ENCODE results near the gene PVRIG. TPM values are rescaled to one million over a fixed set of nuclear protein-coding genes. Genes with fewer than 3 reads are reported as not detected.
"Not testable (repeated sequence)": the region's sequence is repeated elsewhere in the genome, so short reads cannot be mapped to it uniquely, and the experiment has no call there.

The PVRIG gene
- total RNA-seq, 1 donor from 2014 or later: 1.7 TPM

DNA sequence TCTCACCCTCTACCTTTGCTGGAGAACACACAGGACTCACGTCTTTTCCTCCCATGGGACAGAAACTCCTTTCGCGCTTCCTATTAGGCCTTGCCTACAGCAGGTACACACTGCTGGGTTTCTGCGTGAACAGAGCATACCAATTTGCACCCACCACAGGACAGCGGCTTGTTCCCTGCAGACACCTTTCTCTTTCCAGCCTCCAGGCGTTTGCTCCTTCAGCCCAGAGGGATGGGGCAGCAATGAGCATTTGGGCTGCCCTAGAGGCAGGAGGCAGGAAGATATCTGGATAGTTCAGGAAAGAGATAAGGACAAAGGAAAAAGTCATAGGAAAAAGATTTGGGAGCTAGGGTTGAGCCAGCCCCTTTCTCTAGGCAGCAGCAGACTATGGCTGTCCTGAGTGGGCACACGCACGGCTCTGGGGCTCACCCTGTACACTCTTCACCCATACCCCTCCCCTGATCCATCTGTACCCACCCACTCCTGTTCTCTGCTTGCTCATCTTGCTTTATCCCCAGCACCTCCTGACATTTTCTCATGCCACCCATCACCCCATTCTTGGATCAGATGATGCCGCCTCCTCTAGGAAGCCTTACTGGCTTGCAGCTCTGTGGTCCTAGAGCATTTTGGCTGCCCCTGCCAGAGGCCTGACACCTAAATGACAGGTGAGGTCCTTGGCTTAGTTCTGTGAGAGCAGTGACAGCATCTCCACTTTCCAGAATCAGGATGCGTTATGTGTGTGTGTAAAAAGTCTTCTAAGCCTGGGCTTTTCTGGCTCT is 47.0 kb downstream of the PVRIG start:
- intact Hi-C loops (cut with DNase I): no loop called here
- TF ChIP-seq, protein P1, sequence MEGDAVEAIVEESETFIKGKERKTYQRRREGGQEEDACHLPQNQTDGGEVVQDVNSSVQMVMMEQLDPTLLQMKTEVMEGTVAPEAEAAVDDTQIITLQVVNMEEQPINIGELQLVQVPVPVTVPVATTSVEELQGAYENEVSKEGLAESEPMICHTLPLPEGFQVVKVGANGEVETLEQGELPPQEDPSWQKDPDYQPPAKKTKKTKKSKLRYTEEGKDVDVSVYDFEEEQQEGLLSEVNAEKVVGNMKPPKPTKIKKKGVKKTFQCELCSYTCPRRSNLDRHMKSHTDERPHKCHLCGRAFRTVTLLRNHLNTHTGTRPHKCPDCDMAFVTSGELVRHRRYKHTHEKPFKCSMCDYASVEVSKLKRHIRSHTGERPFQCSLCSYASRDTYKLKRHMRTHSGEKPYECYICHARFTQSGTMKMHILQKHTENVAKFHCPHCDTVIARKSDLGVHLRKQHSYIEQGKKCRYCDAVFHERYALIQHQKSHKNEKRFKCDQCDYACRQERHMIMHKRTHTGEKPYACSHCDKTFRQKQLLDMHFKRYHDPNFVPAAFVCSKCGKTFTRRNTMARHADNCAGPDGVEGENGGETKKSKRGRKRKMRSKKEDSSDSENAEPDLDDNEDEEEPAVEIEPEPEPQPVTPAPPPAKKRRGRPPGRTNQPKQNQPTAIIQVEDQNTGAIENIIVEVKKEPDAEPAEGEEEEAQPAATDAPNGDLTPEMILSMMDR (IDR thresholded peaks at IDR 0.05): no peak
- TF ChIP-seq POLR2AphosphoS5 (IDR thresholded peaks at IDR 0.05; ENCODE audit: insufficient read depth in 1 of 2, low read depth in 1 of 2): no peak
- TF ChIP-seq POLR2A (IDR thresholded peaks at IDR 0.05): no peak
- H3K36me3 ChIP-seq: no peaks in the 10 kb centered on the region
- no peak overlapping the region for H3K27ac ChIP-seq
- no peak for DNase-seq (ENCODE audit: extremely low spot score in 2 of 2)
- H3K9me3 ChIP-seq: no peaks in the 10 kb centered on the region
- H3K4me3 ChIP-seq: no peak overlapping the region
- H3K4me1 ChIP-seq: peaks cover 15% of the 10 kb centered on the region
- H3K27me3 ChIP-seq: no peaks in the 10 kb centered on the region

- TF ChIP-seq POLR2A (IDR thresholded peaks at IDR 0.05) (no peak), POLR2AphosphoS5 (IDR thresholded peaks at IDR 0.05; ENCODE audit: insufficient read depth in 1 of 2, low read depth in 1 of 2) (no peak)
- TF ChIP-seq, protein P1 (IDR thresholded peaks at IDR 0.05): no peak
- Histone ChIP-seq H3K36me3 (no peaks in the 10 kb centered on the region), H3K4me1 (peaks cover 20% of the 10 kb centered on the region), H3K4me3 (no peak overlapping the region), H3K9me3 (no peaks in the 10 kb centered on the region), H3K27ac (no peak overlapping the region), H3K27me3 (no peaks in the 10 kb centered on the region)
- intact Hi-C loops (cut with DNase I): no loop called here
- no peak for DNase-seq (ENCODE audit: extremely low spot score in 2 of 2)
Measured at GRCh38 chr7:100267648-100268047, 47.9 kb downstream of the PVRIG start.

GRCh38 chr7:100268882-100269281 is 49.1 kb downstream of the PVRIG start:
- H3K36me3 ChIP-seq; H3K9me3 ChIP-seq; intact Hi-C loops (cut with DNase I); H3K27ac ChIP-seq; DNase-seq (ENCODE audit: extremely low spot score in 2 of 2); H3K4me3 ChIP-seq; H3K27me3 ChIP-seq: not testable (repeated sequence)
- peaks cover 22% of the 10 kb centered on the region for H3K4me1 ChIP-seq

- H3K9me3 ChIP-seq; DNase-seq (ENCODE audit: extremely low spot score in 2 of 2); H3K27me3 ChIP-seq; H3K36me3 ChIP-seq; intact Hi-C loops (cut with DNase I): not testable (repeated sequence)
- Histone ChIP-seq H3K27ac (peak overlapping the region; percentile 33), H3K4me1 (peaks cover 22% of the 10 kb centered on the region), H3K4me3 (peak overlapping the region; percentile 77 to 90)
Measured at GRCh38 chr7:100269306-100270045, 49.7 kb downstream of the PVRIG start.

DNA sequence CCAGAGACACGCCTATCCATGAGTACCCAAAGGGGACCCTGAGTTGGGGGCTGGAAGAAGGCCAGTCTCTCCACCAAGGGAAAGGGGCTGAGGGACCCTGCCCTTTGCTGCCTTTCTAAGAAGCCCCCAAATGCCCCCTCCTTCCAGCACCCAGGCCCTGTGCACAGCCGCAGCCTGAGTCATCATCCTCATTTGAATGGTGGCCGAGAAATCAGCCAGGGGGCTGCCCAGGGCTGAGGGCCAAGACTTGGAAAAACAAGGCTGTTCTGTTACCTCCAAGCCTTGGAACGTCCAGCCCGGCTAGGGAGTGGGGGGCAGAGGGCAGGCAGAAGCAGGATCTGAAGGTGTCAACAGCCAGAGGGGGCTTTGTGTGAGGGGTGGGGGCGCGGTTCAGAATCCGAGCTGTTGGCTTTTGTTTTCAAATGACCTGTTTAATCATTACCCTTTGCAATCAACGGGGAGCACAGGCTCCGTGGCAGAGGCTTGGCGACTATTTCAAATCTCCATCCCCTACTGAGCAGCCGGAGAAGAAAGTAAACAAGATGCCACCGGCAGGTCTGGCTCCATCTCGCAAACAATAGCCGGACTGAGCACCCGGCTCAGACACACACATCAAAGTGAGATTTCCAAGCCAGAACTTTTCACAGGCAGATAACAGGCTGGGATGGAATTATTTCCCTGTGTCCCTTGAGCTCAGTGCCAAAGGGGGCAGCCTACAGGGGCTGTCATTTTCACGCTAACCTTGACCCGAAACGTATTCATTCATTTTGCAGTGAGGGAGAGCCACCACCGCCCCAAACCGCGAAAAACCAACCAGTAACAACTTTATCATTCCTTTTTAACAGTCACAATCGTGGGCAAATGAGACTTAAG is 50.5 kb downstream of the PVRIG start:
- H3K36me3 ChIP-seq; H3K27me3 ChIP-seq; intact Hi-C loops (cut with DNase I); H3K9me3 ChIP-seq; DNase-seq (ENCODE audit: extremely low spot score in 2 of 2): not testable (repeated sequence)
- Histone ChIP-seq H3K4me1 (peaks cover 22% of the 10 kb centered on the region), H3K4me3 (peak overlapping the region; percentile 77 to 90), H3K27ac (peak overlapping the region; percentile 73)

Other genes with a start within 250 kb of the PVRIG start
- gene AZGP1, start 243.9 kb upstream of the PVRIG start, total RNA-seq: 2.7 TPM
- gene ZKSCAN1, start 204.4 kb upstream of the PVRIG start, total RNA-seq: 36.6 TPM
- 19.9 TPM for gene ZSCAN21, start 170.2 kb upstream of the PVRIG start, total RNA-seq
- gene ZNF3, start 138.2 kb upstream of the PVRIG start, total RNA-seq: 16.7 TPM
- 59.9 TPM for gene COPS6, start 131.0 kb upstream of the PVRIG start, total RNA-seq
- 35.1 TPM for gene MCM7, start 118.6 kb upstream of the PVRIG start, total RNA-seq
- gene AP4M1, start 118.3 kb upstream of the PVRIG start, total RNA-seq: 26.3 TPM
- gene TAF6, start 100.6 kb upstream of the PVRIG start, total RNA-seq: 54.3 TPM
- 14.5 TPM for gene CNPY4, start 100.3 kb upstream of the PVRIG start, total RNA-seq
- gene MBLAC1, start 93.0 kb upstream of the PVRIG start, total RNA-seq: 2.9 TPM
- gene LAMTOR4, start 71.0 kb upstream of the PVRIG start, total RNA-seq: 161 TPM
- 18.2 TPM for gene TRAPPC14, start 61.2 kb upstream of the PVRIG start, total RNA-seq
- gene GAL3ST4, start 51.3 kb upstream of the PVRIG start, total RNA-seq: 4.2 TPM
- gene GPC2, start 42.6 kb upstream of the PVRIG start, total RNA-seq: 7.4 TPM
- gene STAG3, start 42.0 kb upstream of the PVRIG start, total RNA-seq: not detected
- gene SPDYE3, start 87.8 kb downstream of the PVRIG start, total RNA-seq: not detected
- 56.0 TPM for gene PILRB, start 138.2 kb downstream of the PVRIG start, total RNA-seq
- 8.3 TPM for gene PILRA, start 153.5 kb downstream of the PVRIG start, total RNA-seq
- 5.9 TPM for gene ZCWPW1, start 208.8 kb downstream of the PVRIG start, total RNA-seq
- 38.3 TPM for gene MEPCE, start 209.9 kb downstream of the PVRIG start, total RNA-seq
- gene PPP1R35, start 216.5 kb downstream of the PVRIG start, total RNA-seq: 24.6 TPM
- not detected for gene SPACDR, start 244.3 kb downstream of the PVRIG start, total RNA-seq